OCI-LY1 (cell line): ENCODE results near the gene AWAT1.
"Not testable (repeated sequence)": the region's sequence is repeated elsewhere in the genome, so short reads cannot be mapped to it uniquely, and the experiment has no call there.

Source experiments
- H2AFZ ChIP-seq: fragments of 200-600 bp; sonication (generic), shearing (Covaris generic); 2 replicates; pipeline ENCODE4 v1.6.0; 2014; ENCODE audit warnings: antibody characterized with exemption, mild to moderate bottlenecking, low read length
- H3F3A ChIP-seq: fragments of 200-600 bp; sonication (generic), shearing (Covaris generic); 2 replicates; pipeline ENCODE4 v1.6.0; 2014; ENCODE audit warnings: mild to moderate bottlenecking, antibody characterized with exemption, low read length, moderate library complexity; ENCODE audit not compliant: insufficient read depth
- H3K27ac ChIP-seq: fragments of 200-600 bp; sonication (generic); 2 replicates; pipeline ENCODE4 v1.5.1; 2014; ENCODE audit warnings: low read length, mixed run types, mild to moderate bottlenecking, low read depth; ENCODE audit not compliant: poor library complexity, severe bottlenecking
- H3K27me3 ChIP-seq: fragments of 200-600 bp; sonication (generic); 2 replicates; pipeline ENCODE4 v1.6.0; 2014; ENCODE audit warnings: antibody characterized with exemption, mild to moderate bottlenecking, low read length, moderate library complexity; ENCODE audit not compliant: insufficient read depth
- H3K36me3 ChIP-seq: fragments of 200-600 bp; sonication (generic); 2 replicates; pipeline ENCODE4 v1.6.1; 2014; ENCODE audit warnings: mild to moderate bottlenecking, antibody characterized with exemption, low read length, moderate library complexity, mixed read lengths; ENCODE audit not compliant: insufficient read depth
- H3K4me1 ChIP-seq: fragments of 200-600 bp; sonication (generic); 2 replicates; pipeline ENCODE4 v1.5.1; 2014; ENCODE audit warnings: mild to moderate bottlenecking, low read length, moderate library complexity; ENCODE audit not compliant: insufficient read depth, severe bottlenecking
- H3K4me2 ChIP-seq: fragments of 200-600 bp; sonication (generic), shearing (Covaris generic); 2 replicates; pipeline ENCODE4 v1.6.1; 2014; ENCODE audit warnings: low read length
- H3K4me3 ChIP-seq: fragments of 200-600 bp; sonication (generic); 2 replicates; pipeline ENCODE4 v1.5.1; 2014; ENCODE audit warnings: low read length, low read depth, mild to moderate bottlenecking, mixed read lengths; ENCODE audit not compliant: poor library complexity, severe bottlenecking
- H3K79me2 ChIP-seq: fragments of 200-600 bp; shearing (Covaris generic); 2 replicates; pipeline ENCODE4 v1.6.1; 2016; ENCODE audit warnings: mixed run types, low read length, mixed read lengths; ENCODE audit not compliant: insufficient read depth
- H3K9ac ChIP-seq: fragments of 200-600 bp; sonication (generic), shearing (Covaris generic); 2 replicates; pipeline ENCODE4 v1.6.1; 2014; ENCODE audit warnings: mild to moderate bottlenecking, low read length, mixed read lengths
- H3K9me2 ChIP-seq: fragments of 200-600 bp; sonication (generic), shearing (Covaris generic); 2 replicates; pipeline ENCODE4 v1.6.1; 2014; ENCODE audit warnings: low read depth, mild to moderate bottlenecking, low read length, mixed read lengths
- H3K9me3 ChIP-seq: fragments of 200-600 bp; shearing (Covaris generic); 2 replicates; pipeline ENCODE4 v1.6.1; 2014; ENCODE audit warnings: low read length, mixed read lengths
- H4K20me1 ChIP-seq: fragments of 200-600 bp; sonication (generic), shearing (Covaris generic); 2 replicates; pipeline ENCODE4 v1.6.0; 2016; ENCODE audit warnings: mild to moderate bottlenecking, low read length; ENCODE audit not compliant: insufficient read depth
- CTCF ChIP-seq: fragments of 200-600 bp; sonication (generic), shearing (Covaris generic); IDR thresholded peaks from 2 replicates; pipeline ENCODE4 v1.5.1; 2017; ENCODE audit warnings: mild to moderate bottlenecking, antibody characterized with exemption, low read length, moderate library complexity, mixed read lengths
- EZH2 ChIP-seq: fragments of 200-600 bp; sonication (generic), shearing (Covaris generic); IDR thresholded peaks from 2 replicates; pipeline ENCODE4 v1.8.0; 2017; ENCODE audit warnings: borderline replicate concordance, mixed run types, mild to moderate bottlenecking, antibody characterized with exemption, low read length, moderate library complexity, mixed read lengths

AWAT1 gene

GRCh38 chrX:70240751-70241150 lies 6.3 kb downstream of the AWAT1 start:
- Histone ChIP-seq H3K79me2 (no peaks in the 10 kb centered on the region), H3K4me2 (no peak overlapping the region), H3K4me3 (no peak overlapping the region), H3K36me3 (no peaks in the 10 kb centered on the region), H3K9me2 (no peaks in the 10 kb centered on the region), H2AFZ (no peak overlapping the region), H3K27ac (no peak overlapping the region), H3K9ac (no peak overlapping the region), H4K20me1 (no peaks in the 10 kb centered on the region), H3K27me3 (no peaks in the 10 kb centered on the region), H3K4me1 (no peaks in the 10 kb centered on the region), H3K9me3 (no peaks in the 10 kb centered on the region), H3F3A (no peaks in the 10 kb centered on the region)
- no peak for TF ChIP-seq CTCF
- no peak for TF ChIP-seq EZH2

GRCh38 chrX:70241501-70241900 lies 7.0 kb downstream of the AWAT1 start:
- Histone ChIP-seq H2AFZ (no peak overlapping the region), H3K27ac (no peak overlapping the region), H3K9ac (no peak overlapping the region), H3F3A (no peaks in the 10 kb centered on the region), H3K79me2 (no peaks in the 10 kb centered on the region), H3K27me3 (no peaks in the 10 kb centered on the region), H3K4me3 (no peak overlapping the region), H3K36me3 (no peaks in the 10 kb centered on the region), H3K4me1 (no peaks in the 10 kb centered on the region), H3K9me3 (no peaks in the 10 kb centered on the region), H3K4me2 (no peak overlapping the region), H3K9me2 (no peaks in the 10 kb centered on the region), H4K20me1 (no peaks in the 10 kb centered on the region)
- TF ChIP-seq CTCF (no peak), EZH2 (no peak)

- not testable (repeated sequence) for H3K4me2 ChIP-seq, H3K9me2 ChIP-seq, H3K9ac ChIP-seq, H3K27me3 ChIP-seq, H3K9me3 ChIP-seq, H3K36me3 ChIP-seq, H4K20me1 ChIP-seq, H3K4me1 ChIP-seq, H3K4me3 ChIP-seq, H2AFZ ChIP-seq, H3F3A ChIP-seq, H3K27ac ChIP-seq, H3K79me2 ChIP-seq
These were observed 9.1 kb downstream of the AWAT1 start for GRCh38 chrX:70243601-70244000.

- Histone ChIP-seq H4K20me1 (no peaks in the 10 kb centered on the region), H3K9ac (no peak overlapping the region), H3K9me3 (no peaks in the 10 kb centered on the region), H3K27me3 (no peaks in the 10 kb centered on the region), H3K4me2 (no peak overlapping the region), H3K27ac (no peak overlapping the region), H2AFZ (no peak overlapping the region), H3K4me1 (no peaks in the 10 kb centered on the region), H3K79me2 (no peaks in the 10 kb centered on the region), H3K9me2 (no peaks in the 10 kb centered on the region), H3K36me3 (no peaks in the 10 kb centered on the region), H3K4me3 (no peak overlapping the region), H3F3A (no peaks in the 10 kb centered on the region)
- TF ChIP-seq EZH2 = no peak
These were observed 10.4 kb downstream of the AWAT1 start for GRCh38 chrX:70244881-70245280.
